K562 (cell line): ENCODE measurements around the gene EGF. TPM values are rescaled to one million over a fixed set of nuclear protein-coding genes. Genes with fewer than 3 reads are reported as not detected.

Experiments
- ATAC-seq: fragments of 200-7000 bp; cut with Tn5 transposase; 3 replicates; pipeline ENCODE4 v1.9.1; 2020; ENCODE audit warnings: moderate library complexity
- BruUV-seq: library from RNA; stranded (reverse); fragments of 400-500 nt; replicated peaks from 2 replicates; lab custom pipeline; 2021; lab: Mats Ljungman, UMichigan
- CTCF ChIA-PET: fragments of 300-600 bp; formaldehyde crosslinking; extraction: SDS; loops from one replicate; lab custom pipeline; 2021; ENCODE audit warnings: low intra/inter-chr PET ratio; lab: Yijun Ruan, JAX
- POLR2A ChIA-PET: fragments of 300-600, 350-650 bp; sonication (Branson Sonifier 250); formaldehyde crosslinking; extraction: SDS; loops from one replicate; lab custom pipeline; 2021; ENCODE audit warnings: antibody characterized with exemption, inconsistent platforms; lab: Yijun Ruan, JAX
- DNase-seq, 4 experiments: peaks; one replicate each; pipeline versions ENCODE4 v3.0.0 to v3.0.0-alpha.2; 2011 to 2018; ENCODE audit warnings: low spot score in 3 of 4, mixed read lengths in 3 of 4; ENCODE audit errors: extremely low read depth in 1 of 4
- FAIRE-seq: peaks from 2 replicates; lab custom pipeline; 2011; peaks lifted over from hg19 to GRCh38; lab: Jason Lieb, UNC
- H2AFZ ChIP-seq: 2 replicates; pipeline ENCODE4 v1.6.0; 2011; ENCODE audit warnings: low read depth, low read length, control low read depth, inconsistent platforms
- H3K27ac ChIP-seq: fragments of 200-600 bp; 3 replicates; pipeline ENCODE4 v1.8.0; 2011; ENCODE audit warnings: low read depth, mild to moderate bottlenecking, control low read depth, inconsistent platforms, low read length, moderate library complexity, mixed read lengths; ENCODE audit errors: extremely low read depth
- H3K27me3 ChIP-seq, 2 experiments: fragments of 300-600 bp in 1 of 2; 2 replicates in 1 of 2; 3 replicates in 1 of 2; pipeline versions ENCODE4 v1.6.0 to v1.8.0; 2011; ENCODE audit warnings: inconsistent platforms in 2 of 2, low read length in 2 of 2, mild to moderate bottlenecking in 1 of 2, mixed read lengths in 1 of 2, moderate library complexity in 1 of 2; ENCODE audit not compliant: control insufficient read depth in 2 of 2, insufficient read depth in 2 of 2
- H3K36me3 ChIP-seq: fragments of 300-600 bp; 3 replicates; pipeline ENCODE4 v1.8.0; 2011; ENCODE audit warnings: mild to moderate bottlenecking, low read length, inconsistent platforms; ENCODE audit not compliant: control insufficient read depth, insufficient read depth
- H3K4me1 ChIP-seq, 2 experiments: fragments of 200-600 bp in 1 of 2; replicated peaks in 1 of 2; 2 replicates in 1 of 2; 3 replicates in 1 of 2; pipeline versions ENCODE4 v1.5.1 to v1.8.0; 2011; ENCODE audit warnings: inconsistent platforms in 2 of 2, low read length in 2 of 2, mild to moderate bottlenecking in 1 of 2, mixed read lengths in 1 of 2, moderate library complexity in 1 of 2; ENCODE audit not compliant: control insufficient read depth in 2 of 2, insufficient read depth in 2 of 2
- H3K4me2 ChIP-seq: 2 replicates; pipeline ENCODE4 v1.6.1; 2011; ENCODE audit warnings: low read length, control low read depth, inconsistent platforms, mixed read lengths; ENCODE audit not compliant: insufficient read depth
- H3K4me3 ChIP-seq: fragments of 200-600 bp; sonication (generic), shearing (Covaris generic); 2 replicates; pipeline ENCODE4 v1.5.1; 2016; ENCODE audit warnings: control low read depth, inconsistent platforms
- H3K79me2 ChIP-seq: fragments of 200-600 bp; 3 replicates; pipeline ENCODE4 v1.8.0; 2011; ENCODE audit warnings: low read length, inconsistent platforms; ENCODE audit not compliant: control insufficient read depth, insufficient read depth
- H3K9ac ChIP-seq, 2 experiments: 2 replicates each; pipeline versions ENCODE4 v1.6.0 to v1.6.1; 2011; ENCODE audit warnings: low read depth in 2 of 2, low read length in 2 of 2, control low read depth in 1 of 2, inconsistent platforms in 1 of 2, mild to moderate bottlenecking in 1 of 2, mixed read lengths in 1 of 2; ENCODE audit not compliant: insufficient read depth in 1 of 2
- H3K9me1 ChIP-seq: one replicate; pipeline ENCODE4 v1.6.0; 2011; ENCODE audit warnings: inconsistent platforms, mild to moderate bottlenecking, low read length, moderate library complexity; ENCODE audit not compliant: control insufficient read depth, insufficient read depth
- H3K9me3 ChIP-seq: replicated peaks from 2 replicates; pipeline ENCODE4 v1.5.1; 2011; ENCODE audit warnings: low read depth, low read length, inconsistent platforms; ENCODE audit not compliant: control insufficient read depth, insufficient read depth
- H4K20me1 ChIP-seq: replicated peaks from 2 replicates; pipeline ENCODE4 v1.6.1; 2011; ENCODE audit warnings: low read length, inconsistent platforms, mixed read lengths; ENCODE audit not compliant: control insufficient read depth, insufficient read depth
- ARHGAP35 ChIP-seq: fragments of 450-650 bp; IDR thresholded peaks from 2 replicates; pipeline ENCODE4 v1.6.1; 2018; ENCODE audit not compliant: partially characterized antibody
- ARID1B ChIP-seq: fragments of 450-650 bp; IDR thresholded peaks from 2 replicates; pipeline ENCODE4 v1.6.1; 2016; ENCODE audit warnings: antibody characterized with exemption, mild to moderate bottlenecking, inconsistent platforms
- ATF3 ChIP-seq, 2 experiments: fragments of 450-650 bp in 1 of 2; sonication (generic) in 1 of 2; formaldehyde crosslinking in 1 of 2; IDR thresholded peaks in 1 of 2; conservative IDR thresholded peaks in 1 of 2; 2 replicates each; pipeline versions ENCODE4 v1.6.1 to v1.8.1; 2016 to 2023; ENCODE audit warnings: mild to moderate bottlenecking in 2 of 2, moderate library complexity in 2 of 2, inconsistent platforms in 1 of 2, missing genetic modification reagents in 1 of 2
- CEBPG ChIP-seq, 3 experiments: fragments of 200-800 bp in 1 of 3; sonication (Bioruptor generic) in 1 of 3; sonication (generic) in 1 of 3; formaldehyde crosslinking in 1 of 3; IDR thresholded peaks in 2 of 3; conservative IDR thresholded peaks in 1 of 3; 2 replicates each; pipeline versions ENCODE4 v1.6.1 to v1.8.0; 2016 to 2022; ENCODE audit warnings: missing compliant biosample characterization in 2 of 3, missing genetic modification characterization in 2 of 3, mild to moderate bottlenecking in 1 of 3, missing genetic modification reagents in 1 of 3
- DPF2 ChIP-seq: fragments of 450-650 bp; IDR thresholded peaks from 2 replicates; pipeline ENCODE4 v1.6.1; 2016
- FOSL1 ChIP-seq: fragments of 200-800 bp; sonication (Bioruptor generic); conservative IDR thresholded peaks from 2 replicates; pipeline ENCODE4 v1.6.1; 2016; ENCODE audit warnings: missing genetic modification characterization, missing compliant biosample characterization
- FOXJ3 ChIP-seq: sonication (generic); formaldehyde crosslinking; IDR thresholded peaks from 2 replicates; pipeline ENCODE4 v1.4.0; 2020; ENCODE audit warnings: mild to moderate bottlenecking, missing genetic modification reagents
- JUN ChIP-seq, 2 experiments: sonication (generic) in 1 of 2; formaldehyde crosslinking in 1 of 2; IDR thresholded peaks; 2 replicates each; pipeline versions ENCODE4 v1.6.1 to v1.8.0; 2012 to 2022; ENCODE audit warnings: borderline replicate concordance in 2 of 2, mild to moderate bottlenecking in 2 of 2, improper control_type of control experiment in 1 of 2, low read depth in 1 of 2, low read length in 1 of 2, missing genetic modification reagents in 1 of 2
- NRF1 ChIP-seq, 2 experiments: fragments of 450-650 bp; IDR thresholded peaks in 1 of 2; conservative IDR thresholded peaks in 1 of 2; 2 replicates each; pipeline ENCODE4 v1.6.1; 2014; ENCODE audit warnings: mild to moderate bottlenecking in 2 of 2
- SIN3B ChIP-seq: fragments of 450-650 bp; IDR thresholded peaks from 2 replicates; pipeline ENCODE4 v1.6.1; 2017; ENCODE audit warnings: low read depth, mild to moderate bottlenecking, moderate library complexity
- ZC3H11A ChIP-seq: IDR thresholded peaks from 2 replicates; pipeline ENCODE4 v1.6.1; 2012; ENCODE audit warnings: low read depth, low read length, improper control_type of control experiment
- ZNF644 ChIP-seq: fragments of 200-800 bp; sonication (Bioruptor generic); IDR thresholded peaks from 2 replicates; pipeline ENCODE4 v1.6.1; 2016; ENCODE audit warnings: low read depth, missing genetic modification characterization, missing compliant biosample characterization
- WGBS: fragments of 100-300 bp; shearing (Covaris generic); methylation state at CpG from one replicate; pipeline ENCODE4 v1.1.6; 2016; ENCODE audit warnings: low coverage, mixed read lengths; ENCODE audit not compliant: insufficient coverage; ENCODE audit errors: missing lambda C conversion rate; 5-methylcytosine and 5-hydroxymethylcytosine counted together
- in situ Hi-C: fragments of 300-500 bp; cut with MboI; formaldehyde crosslinking; loops from 4 replicates; pipeline ENCODE4 v1.15.0; 2018; ENCODE audit warnings: inconsistent platforms, mixed read lengths
- intact Hi-C: fragments of 100-400 bp; cut with micrococcal nuclease; formaldehyde crosslinking; loops from 2 replicates; pipeline ENCODE4 v1.14.2; 2022
- polyA plus RNA-seq, 8 experiments: library from polyadenylated mRNA; depleted of rRNA in 4 of 8; stranded (reverse) in 5 of 8; unstranded in 3 of 8; fragments of >200 nt; fragmentation: Nextera tagmentation in 2 of 8; fragmentation: Illumina TruSeq in 1 of 8; extraction: Ambion mirVana in 2 of 8; extraction: Trizol in 1 of 8; gene quantifications; 2 replicates each; pipeline versions ENCODE4 v1.2.1 to v1.2.3, GENCODE V29; 2011 to 2014; ENCODE audit warnings: inconsistent platforms in 1 of 8, missing spikeins in 1 of 8
- total RNA-seq, 7 experiments: library from RNA; depleted of rRNA in 6 of 7; stranded (reverse); fragments of >200 nt in 6 of 7; fragmentation: Illumina TruSeq in 2 of 7; extraction: Trizol in 2 of 7; gene quantifications; 2 replicates each; pipeline versions ENCODE4 v1.2.1 to v1.2.3, GENCODE V29; 2011 to 2021; ENCODE audit warnings: low replicate concordance in 1 of 7

EGF gene
- total and polyA plus RNA-seq, 9 of the 15 experiments (the other 6 are each of a cell fraction or from before 2014, with no cell fraction given) = 0.32 to 3.1 (median 1.3) TPM

- TF ChIP-seq SIN3B = no peak
Observed at GRCh38 chr4:109943745-109944144, 31.1 kb downstream of the EGF start (continued).

- Histone ChIP-seq H3K9ac (no peak overlapping the region), H3K4me3 (no peak overlapping the region), H3K79me2 (no peaks in the 10 kb centered on the region), H3K4me1 (peaks cover 0 to 7% of the 10 kb centered on the region in 2 experiments; a peak in 3 of 5 replicates), H2AFZ (no peak overlapping the region), H3K27ac (no peak overlapping the region), H3K9me1 (no peaks in the 10 kb centered on the region), H3K36me3 (no peaks in the 10 kb centered on the region), H4K20me1 (no peaks in the 10 kb centered on the region)
- intact Hi-C loops (no loop called here), in situ Hi-C loops (no loop called here)
- WGBS = 4% methylated on average over 2 of the region's 2 CpGs
- CTCF ChIA-PET = no interaction called here
- POLR2A ChIA-PET = interaction anchor here (0.6 kb wide), 1 partner anchor 132 kb away, joined by 3 read pairs; no protein-coding TSS in a partner anchor
- no peak for DNase-seq
- TF ChIP-seq ARHGAP35 (no peak), ARID1B (no peak)
- TF ChIP-seq, all 486 proteins: peak for 0
- BruUV-seq = no TSS peak
- H3K27me3 ChIP-seq = no peaks in the 10 kb centered on the region; a peak in 1 of 5 replicates
- ATAC-seq (no peak), FAIRE-seq (no peak)
- no peak overlapping the region for H3K4me2 ChIP-seq
- no peaks in the 10 kb centered on the region for H3K9me3 ChIP-seq
Observed at GRCh38 chr4:109944591-109944990, 31.9 kb downstream of the EGF start.

GRCh38 chr4:109945056-109945455 lies 32.4 kb downstream of the EGF start:
- ATAC-seq = peak; percentile 71
- CTCF ChIA-PET = no interaction called here
- TF ChIP-seq ZC3H11A (no peak), JUN (IDR thresholded peaks at IDR 0.05; ENCODE audit: borderline replicate concordance, low read depth, low read length) (peak; percentile 81), JUN (CRISPR knock-in tag; IDR thresholded peaks at IDR 0.05; ENCODE audit: borderline replicate concordance) (no peak), FOXJ3 (CRISPR knock-in tag) (no peak), FOSL1 (tag) (peak; percentile 89), ATF3 (IDR thresholded peaks at IDR 0.05) (peak; percentile 87), ATF3 (CRISPR knock-in tag; conservative IDR thresholded peaks at IDR 0.05) (no peak), ZNF644 (tag) (no peak), DPF2 (0 out of 2 replicates have a peak, but pooled peaks have one; percentile 39), NRF1 (conservative IDR thresholded peaks at IDR 0.05 in 1 of 2, IDR thresholded peaks at IDR 0.05 in 1 of 2) (peak; percentile 68 to 72), CEBPG (CRISPR knock-in tag; IDR thresholded peaks at IDR 0.05) (no peak), CEBPG (tag; conservative IDR thresholded peaks at IDR 0.05 in 1 of 2, IDR thresholded peaks at IDR 0.05 in 1 of 2) (peak; percentile 15 to 58; a peak in 2 of 4 replicates)

More at GRCh38 chr4:109945056-109945455, 32.4 kb downstream of the EGF start:
- intact Hi-C loops = no loop called here
- no peaks in the 10 kb centered on the region for H4K20me1 ChIP-seq
- DNase-seq = peak; percentile 14 to 64 (median 24)
- no TSS peak for BruUV-seq
- POLR2A ChIA-PET = interaction anchor here (0.6 kb wide), 1 partner anchor 133 kb away, joined by 3 read pairs; no protein-coding TSS in a partner anchor
- peaks cover 0 to 7% of the 10 kb centered on the region in 2 experiments; a peak in 3 of 5 replicates for H3K4me1 ChIP-seq
- 18% methylated on average over 4 of the region's 4 CpGs for WGBS
- H2AFZ ChIP-seq = no peak overlapping the region
- no peak overlapping the region for H3K27ac ChIP-seq
- H3K79me2 ChIP-seq = no peaks in the 10 kb centered on the region
- H3K9me3 ChIP-seq = no peaks in the 10 kb centered on the region
- H3K27me3 ChIP-seq = no peaks in the 10 kb centered on the region; a peak in 1 of 5 replicates
- in situ Hi-C loops = no loop called here
- no peaks in the 10 kb centered on the region for H3K36me3 ChIP-seq
- peak; percentile 69 for FAIRE-seq
- no peak overlapping the region for H3K9ac ChIP-seq
- no peak overlapping the region for H3K4me3 ChIP-seq
- no peaks in the 10 kb centered on the region for H3K9me1 ChIP-seq
- no peak overlapping the region for H3K4me2 ChIP-seq
